ENCODE results near the gene IGHMBP2. TPM values are rescaled to one million over a fixed set of nuclear protein-coding genes. Genes with fewer than 3 reads are reported as not detected.

The IGHMBP2 gene
- polyA plus RNA-seq, 3 donors = 15.0 to 19.5 (median 15.5) TPM

- no peak for DNase-seq (ENCODE audit: extremely low read depth in 1 of 11, low read depth in 9 of 11, low spot score in 4 of 11)
Measured at GRCh38 chr11:68914761-68915160, 11.1 kb downstream of the IGHMBP2 start.

- no peak for DNase-seq (ENCODE audit: extremely low read depth in 1 of 11, low read depth in 9 of 11, low spot score in 4 of 11)
Measured at GRCh38 chr11:68916439-68916838, 12.7 kb downstream of the IGHMBP2 start.

GRCh38 chr11:68923614-68924013 lies 19.9 kb downstream of the IGHMBP2 start:
- DNase-seq (ENCODE audit: extremely low read depth in 1 of 11, low read depth in 9 of 11, low spot score in 4 of 11) = no peak

- DNase-seq (ENCODE audit: extremely low read depth in 1 of 11, low read depth in 9 of 11, low spot score in 4 of 11) = no peak
Measured at GRCh38 chr11:68924073-68924925, 20.6 kb downstream of the IGHMBP2 start.

GRCh38 chr11:68925611-68926010 lies 21.9 kb downstream of the IGHMBP2 start:
- no peak for DNase-seq (ENCODE audit: extremely low read depth in 1 of 11, low read depth in 9 of 11, low spot score in 4 of 11)

GRCh38 chr11:68927280-68928135 lies 23.8 kb downstream of the IGHMBP2 start:
- no peak for DNase-seq (ENCODE audit: extremely low read depth in 1 of 11, low read depth in 9 of 11, low spot score in 4 of 11)

GRCh38 chr11:68928136-68928880 lies 24.6 kb downstream of the IGHMBP2 start:
- no peak for DNase-seq (ENCODE audit: extremely low read depth in 1 of 11, low read depth in 9 of 11, low spot score in 4 of 11)

GRCh38 chr11:68929135-68929534 lies 25.4 kb downstream of the IGHMBP2 start:
- no peak for DNase-seq (ENCODE audit: extremely low read depth in 1 of 11, low read depth in 9 of 11, low spot score in 4 of 11)

GRCh38 chr11:68929706-68930570 lies 26.2 kb downstream of the IGHMBP2 start:
- DNase-seq (ENCODE audit: extremely low read depth in 1 of 11, low read depth in 9 of 11, low spot score in 4 of 11) = no peak

GRCh38 chr11:68930991-68931855 lies 27.5 kb downstream of the IGHMBP2 start:
- DNase-seq (ENCODE audit: extremely low read depth in 1 of 11, low read depth in 9 of 11, low spot score in 4 of 11) = no peak

GRCh38 chr11:68931911-68932310 lies 28.2 kb downstream of the IGHMBP2 start:
- DNase-seq (ENCODE audit: extremely low read depth in 1 of 11, low read depth in 9 of 11, low spot score in 4 of 11) = no peak

GRCh38 chr11:68932358-68932757 lies 28.7 kb downstream of the IGHMBP2 start:
- DNase-seq (ENCODE audit: extremely low read depth in 1 of 11, low read depth in 9 of 11, low spot score in 4 of 11) = no peak

- no peak for DNase-seq (ENCODE audit: extremely low read depth in 1 of 11, low read depth in 9 of 11, low spot score in 4 of 11)
Measured at GRCh38 chr11:68932933-68933577, 29.4 kb downstream of the IGHMBP2 start.

- DNase-seq (ENCODE audit: extremely low read depth in 1 of 11, low read depth in 9 of 11, low spot score in 4 of 11) = no peak
Measured at GRCh38 chr11:68933605-68934320, 30.1 kb downstream of the IGHMBP2 start.

GRCh38 chr11:68934321-68934645 lies 30.6 kb downstream of the IGHMBP2 start:
- DNase-seq (ENCODE audit: extremely low read depth in 1 of 11, low read depth in 9 of 11, low spot score in 4 of 11) = no peak

GRCh38 chr11:68934666-68935065 lies 31.0 kb downstream of the IGHMBP2 start:
- DNase-seq (ENCODE audit: extremely low read depth in 1 of 11, low read depth in 9 of 11, low spot score in 4 of 11) = no peak

GRCh38 chr11:68935066-68935465 lies 31.4 kb downstream of the IGHMBP2 start:
- no peak for DNase-seq (ENCODE audit: extremely low read depth in 1 of 11, low read depth in 9 of 11, low spot score in 4 of 11)

Data from renal cortex interstitium (tissue), 11 donors.